CD4-positive, alpha-beta T cell treated with Interleukin-10 for 1 hour (primary cell): ENCODE data around the gene ABCB4.
"Not testable (repeated sequence)": the region's sequence is repeated elsewhere in the genome, so short reads cannot be mapped to it uniquely, and the experiment has no call there.

Source experiments
- DNase-seq: peaks from one replicate; pipeline ENCODE4 v3.0.0-alpha.2; 2020

ABCB4 gene

DNA sequence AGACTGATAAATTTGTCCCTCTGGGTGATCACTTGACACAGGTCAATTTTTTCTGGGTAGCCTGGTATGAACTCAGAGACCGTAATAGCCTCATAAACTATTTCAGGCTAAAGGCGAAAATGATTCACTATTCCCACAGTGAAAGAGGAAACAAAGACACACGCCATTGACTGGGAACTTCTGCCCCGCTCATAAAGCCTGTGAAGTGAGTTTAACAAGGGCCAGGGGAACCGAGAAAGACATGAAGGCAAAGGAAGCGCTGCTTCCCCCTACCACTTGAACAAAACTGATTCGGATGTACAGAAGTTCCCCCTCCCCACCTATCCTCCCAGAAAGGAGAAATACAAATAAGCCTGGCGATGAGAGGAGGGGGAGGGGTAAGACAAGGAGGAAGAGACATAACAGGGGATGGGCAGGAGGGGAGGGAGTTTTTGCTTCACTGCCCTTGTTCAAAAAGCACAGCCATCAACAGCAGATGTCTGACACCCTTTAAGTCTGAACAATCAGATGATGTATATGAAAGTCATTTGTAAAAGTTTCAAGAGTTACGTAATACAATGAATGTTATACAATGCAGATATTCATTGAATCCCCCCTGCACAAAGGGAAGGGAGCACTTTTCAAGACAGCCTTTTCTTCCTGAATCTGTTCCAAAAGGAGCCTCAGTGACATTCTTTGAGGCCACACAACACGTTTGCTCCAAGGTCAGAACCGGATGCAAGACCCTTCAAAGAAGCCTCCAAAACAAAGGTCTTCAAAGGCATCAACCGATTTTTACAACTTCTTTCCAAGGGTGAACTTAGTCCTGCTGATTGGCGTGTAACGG is 734 bp downstream of the ABCB4 start:
- DNase-seq, result peak; percentile 15

DNA sequence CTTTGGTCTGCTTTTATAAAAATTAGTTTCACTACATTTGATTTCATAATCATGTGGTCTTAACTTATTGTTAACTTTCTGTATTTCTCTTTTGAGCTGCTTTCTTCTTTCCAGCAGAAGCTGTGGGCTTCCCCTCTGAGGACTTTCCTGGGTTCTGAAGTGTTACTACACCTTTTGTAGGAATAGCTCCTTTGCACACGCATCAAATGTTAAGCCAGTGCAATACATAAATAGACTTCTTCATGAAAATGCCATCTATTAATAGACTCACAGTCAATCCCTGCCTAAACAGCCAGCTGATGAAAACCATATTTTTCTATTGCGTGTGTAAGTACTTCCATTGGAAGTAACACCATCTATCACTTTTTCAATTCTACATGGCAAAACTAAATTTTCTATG is 1.5 kb downstream of the ABCB4 start:
- no peak for DNase-seq

DNA sequence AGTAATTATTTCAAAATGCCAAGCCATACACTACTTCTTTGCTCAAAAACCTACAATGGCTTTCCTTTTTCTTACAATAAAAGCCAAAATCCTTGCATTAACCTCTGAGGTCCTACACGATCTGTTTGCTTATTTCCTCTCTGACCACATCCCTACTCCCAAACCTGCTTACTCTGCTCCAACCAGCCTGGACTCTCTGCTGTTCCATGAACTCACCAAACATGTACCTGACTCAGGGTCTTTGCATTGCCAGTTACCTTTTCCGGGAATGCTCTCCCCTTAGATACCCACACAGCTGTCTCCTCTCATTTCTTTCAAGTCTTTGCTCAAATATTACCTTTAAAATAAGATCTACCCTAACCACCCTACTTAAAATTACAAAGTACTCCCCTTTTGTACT is 2.3 kb downstream of the ABCB4 start:
- DNase-seq, result no peak

DNA sequence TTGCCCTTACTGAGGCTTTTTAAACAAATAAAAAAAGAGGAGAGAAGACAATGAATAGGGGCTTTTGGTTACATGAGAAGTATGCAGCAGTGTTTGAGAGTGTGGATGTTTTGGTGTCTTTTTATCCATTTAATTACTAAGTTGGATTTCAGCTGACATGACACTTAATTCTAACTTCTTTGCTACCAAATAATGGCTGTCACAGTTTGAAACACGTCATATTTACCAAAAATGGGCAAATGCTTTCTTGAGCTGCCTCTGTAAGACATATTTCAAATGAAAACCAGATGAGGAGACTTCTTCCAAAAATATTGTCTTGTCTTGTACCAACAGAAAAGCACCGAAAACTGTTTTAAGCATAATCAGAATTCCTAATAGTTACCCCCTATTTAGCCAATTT is 4.0 kb downstream of the ABCB4 start:
- no peak for DNase-seq

DNA sequence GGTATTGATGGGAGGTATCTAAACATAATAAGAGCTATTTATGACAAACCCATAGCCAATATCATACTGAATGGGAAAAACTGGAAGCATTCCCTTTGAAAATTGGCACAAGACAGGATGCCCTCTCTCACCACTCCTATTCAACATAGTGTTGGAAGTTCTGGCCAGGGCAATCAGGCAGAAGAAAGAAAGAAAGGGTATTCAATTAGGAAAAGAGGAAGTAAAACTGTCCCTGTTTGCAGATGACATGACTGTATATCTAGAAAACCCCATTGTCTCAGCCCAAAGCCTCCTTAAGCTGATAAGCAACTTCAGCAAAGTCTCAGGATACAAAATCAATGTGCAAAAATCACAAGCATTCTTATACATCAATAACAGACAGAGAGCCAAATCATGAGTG is 6.3 kb downstream of the ABCB4 start:
- DNase-seq, result not testable (repeated sequence)

DNA sequence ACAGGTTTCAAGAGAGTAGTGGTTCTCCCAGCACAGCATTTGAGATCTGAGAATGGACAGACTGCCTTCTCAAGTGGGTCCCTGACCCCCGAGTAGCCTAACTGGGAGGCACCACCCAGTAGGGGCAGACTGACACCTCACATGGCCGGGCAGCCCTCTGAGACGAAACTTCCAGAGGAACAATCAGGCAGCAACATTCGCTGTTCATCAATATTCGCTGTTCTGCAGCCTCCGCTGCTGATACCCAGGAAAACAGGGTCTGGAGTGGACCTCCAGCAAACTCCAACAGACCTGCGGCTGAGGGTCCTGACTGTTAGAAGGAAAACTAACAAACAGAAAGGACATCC is 10.0 kb downstream of the ABCB4 start:
- not testable (repeated sequence) for DNase-seq

DNA sequence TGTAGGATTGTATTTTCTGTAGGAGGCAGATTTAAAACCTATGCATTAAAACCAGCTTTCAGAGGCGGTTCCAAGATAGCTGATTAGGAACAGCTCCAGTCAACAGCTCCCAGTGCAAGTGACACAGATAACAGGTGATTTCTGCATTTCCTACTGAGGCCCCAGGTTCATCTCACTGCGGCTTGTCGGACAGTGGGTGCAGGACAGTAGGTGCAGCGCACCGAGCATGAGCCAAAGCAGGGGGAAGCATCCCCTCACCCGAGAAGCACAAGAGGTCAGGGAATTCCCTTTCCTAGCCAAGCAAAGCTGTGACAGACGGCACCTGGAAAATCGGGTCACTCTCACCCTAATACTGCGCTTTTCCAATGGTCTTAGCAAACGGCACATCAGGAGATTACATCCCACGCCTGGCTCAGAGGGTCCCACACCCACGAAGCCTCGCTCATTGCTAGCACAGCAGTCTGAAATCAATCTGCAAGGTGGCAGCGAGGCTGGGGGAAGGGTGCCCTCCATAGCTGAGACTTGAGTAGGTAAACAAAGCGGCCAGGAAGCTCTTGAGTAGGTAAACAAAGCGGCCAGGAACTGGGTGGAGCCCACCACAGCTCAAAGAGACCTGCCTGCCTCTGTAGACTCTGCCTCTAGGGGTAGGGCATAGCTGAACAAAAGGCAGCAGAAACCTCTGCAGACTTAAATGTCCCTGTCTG is 10.5 kb downstream of the ABCB4 start:
- DNase-seq, result not testable (repeated sequence)

DNA sequence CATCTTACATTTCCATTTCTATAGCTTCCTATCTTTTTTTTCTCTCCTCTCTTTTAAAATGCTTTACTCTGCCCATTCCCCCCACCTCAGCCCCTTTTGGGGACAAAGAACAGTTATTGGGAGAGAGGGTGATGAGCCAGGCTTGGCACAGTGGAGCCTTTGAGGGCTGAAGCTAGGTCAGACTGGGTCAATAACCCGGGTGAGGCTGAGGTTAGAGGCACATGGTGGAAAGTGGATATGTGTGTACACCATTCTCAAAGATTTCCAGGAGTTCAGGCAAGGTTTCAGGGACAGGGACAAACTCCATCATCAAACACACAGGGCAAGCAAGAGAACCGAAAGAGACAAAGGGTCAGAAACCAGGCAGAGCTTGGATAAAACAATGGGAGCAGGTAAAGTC is 11.5 kb downstream of the ABCB4 start:
- no peak for DNase-seq

DNA sequence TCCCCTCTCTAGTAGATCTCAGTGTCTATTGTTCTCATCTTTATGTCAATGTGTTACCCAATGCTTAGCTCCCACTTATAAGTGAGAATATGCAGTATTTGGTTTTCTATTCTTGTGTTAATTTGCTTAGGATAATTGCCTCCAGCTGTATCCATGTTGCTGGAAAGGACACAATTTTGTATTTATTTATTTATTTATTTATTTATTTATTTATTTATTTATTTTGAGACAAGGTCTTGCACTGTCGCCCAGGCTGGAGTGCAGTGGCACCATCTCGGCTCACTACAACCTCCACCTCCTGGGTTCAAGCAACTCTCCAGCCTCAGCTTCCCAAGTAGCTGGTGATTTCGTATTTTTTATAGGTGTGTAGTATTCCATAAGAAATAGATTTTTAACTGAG is 15.0 kb downstream of the ABCB4 start:
- not testable (repeated sequence) for DNase-seq

DNA sequence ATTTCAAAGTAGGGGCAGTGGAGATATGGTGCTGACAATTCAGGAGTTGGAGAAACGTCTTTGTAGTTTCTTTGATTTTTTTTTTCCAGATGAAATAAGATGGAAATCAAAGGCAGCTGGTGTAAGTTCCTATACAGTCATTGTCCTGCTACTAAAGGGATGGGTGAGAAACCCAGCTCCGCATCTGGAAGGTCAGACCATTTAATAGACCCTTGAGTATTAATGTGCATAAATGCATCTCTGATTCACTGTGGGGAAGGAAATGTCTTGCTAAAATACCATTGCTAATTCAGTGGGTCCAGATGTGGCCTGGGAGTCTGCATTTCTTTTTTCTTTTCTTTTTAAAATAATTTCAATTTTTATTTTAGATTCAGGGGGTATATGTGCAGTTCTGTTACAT is 15.5 kb downstream of the ABCB4 start:
- DNase-seq, result no peak

DNA sequence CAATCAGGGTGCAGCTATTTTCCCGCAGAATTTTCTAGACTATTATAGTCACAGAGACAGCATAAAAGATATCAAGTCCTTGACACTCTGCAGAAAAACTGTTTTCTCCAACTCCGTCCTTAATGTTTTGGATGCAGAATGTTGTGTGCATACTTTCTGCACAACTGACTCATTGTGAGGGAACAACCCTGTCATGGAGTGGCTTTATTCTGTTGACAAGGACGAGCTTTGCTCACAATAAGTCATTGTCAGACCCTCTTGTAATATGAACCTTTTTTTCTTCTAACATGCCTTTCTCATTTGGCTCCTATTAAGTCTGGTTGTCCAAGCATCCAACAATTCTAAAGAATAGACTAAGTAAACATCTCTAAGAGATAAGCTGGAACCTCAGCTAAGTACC is 17.3 kb downstream of the ABCB4 start:
- no peak for DNase-seq

DNA sequence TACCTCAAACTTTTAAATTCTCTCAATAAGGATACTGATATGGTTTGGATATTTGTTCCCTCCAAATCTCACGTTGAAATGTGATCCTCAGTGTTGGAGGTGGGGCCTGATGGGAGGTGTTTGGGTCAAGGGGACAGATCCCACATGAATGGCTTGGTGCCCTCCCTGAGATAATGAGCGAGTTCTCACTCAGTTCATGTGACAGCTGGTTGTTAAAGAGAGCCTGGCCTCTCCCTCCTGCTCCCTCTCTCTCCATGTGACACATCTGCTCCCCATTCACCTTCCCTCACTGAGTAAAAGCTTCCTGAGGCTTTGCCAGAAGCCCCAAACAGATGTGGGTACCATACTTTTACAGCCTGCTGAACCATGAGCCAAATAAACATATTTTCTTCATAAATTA is 19.2 kb downstream of the ABCB4 start:
- no peak for DNase-seq

DNA sequence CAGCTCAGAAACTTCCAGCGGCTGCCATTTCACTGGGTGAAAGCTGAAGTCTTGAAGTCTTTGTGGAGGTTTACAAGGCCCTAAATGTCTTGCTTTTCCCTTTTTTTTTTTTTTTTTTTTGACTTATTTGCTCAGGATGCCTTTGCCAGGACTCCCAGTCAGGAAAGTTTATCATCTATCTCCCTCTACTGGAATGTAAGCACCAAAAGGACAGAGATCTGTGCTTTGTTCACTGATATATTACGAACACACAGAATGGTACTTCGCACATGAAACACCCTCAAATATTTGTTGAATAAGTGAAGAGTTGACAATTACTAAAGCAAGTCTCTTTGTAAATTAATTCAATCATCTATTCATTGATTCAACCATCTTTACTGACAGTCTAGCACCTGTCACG is 23.2 kb downstream of the ABCB4 start:
- no peak for DNase-seq

DNA sequence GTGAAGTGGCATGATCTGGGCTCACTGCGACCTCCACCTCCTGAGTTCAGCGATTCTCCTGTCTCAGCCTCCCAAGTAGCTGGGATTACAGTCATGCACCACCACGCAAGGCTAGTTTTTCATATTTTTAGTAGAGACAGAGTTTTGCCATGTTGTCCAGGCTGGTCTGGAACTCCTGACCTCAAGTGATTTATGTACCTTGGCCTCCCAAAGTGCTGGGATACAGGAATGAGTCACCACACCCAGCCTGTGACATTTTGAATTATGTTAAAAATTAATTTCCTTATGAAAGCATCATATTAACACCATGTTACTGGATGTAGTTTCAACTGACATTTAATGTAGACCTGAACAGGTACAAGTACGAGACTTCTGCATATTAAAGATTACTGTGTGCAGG is 24.3 kb downstream of the ABCB4 start:
- no peak for DNase-seq

DNA sequence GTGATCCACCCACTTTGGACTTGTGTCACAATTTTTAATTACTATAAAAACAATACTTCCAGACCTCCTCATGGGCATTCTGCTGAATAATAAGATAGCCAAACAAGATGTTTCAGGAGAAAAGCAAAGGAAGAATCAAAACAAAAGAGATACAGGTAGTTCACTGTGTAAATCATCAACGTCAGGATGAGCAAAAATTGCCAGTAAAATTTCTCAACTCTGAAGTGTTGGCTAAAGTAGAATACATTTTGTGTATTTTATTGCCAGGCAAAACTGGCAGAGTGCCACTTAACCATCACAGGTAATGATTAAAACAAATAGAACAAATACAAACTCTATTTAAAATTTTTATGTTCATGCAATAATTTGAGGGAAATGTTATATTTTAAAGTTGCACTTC is 24.8 kb downstream of the ABCB4 start:
- no peak for DNase-seq

DNA sequence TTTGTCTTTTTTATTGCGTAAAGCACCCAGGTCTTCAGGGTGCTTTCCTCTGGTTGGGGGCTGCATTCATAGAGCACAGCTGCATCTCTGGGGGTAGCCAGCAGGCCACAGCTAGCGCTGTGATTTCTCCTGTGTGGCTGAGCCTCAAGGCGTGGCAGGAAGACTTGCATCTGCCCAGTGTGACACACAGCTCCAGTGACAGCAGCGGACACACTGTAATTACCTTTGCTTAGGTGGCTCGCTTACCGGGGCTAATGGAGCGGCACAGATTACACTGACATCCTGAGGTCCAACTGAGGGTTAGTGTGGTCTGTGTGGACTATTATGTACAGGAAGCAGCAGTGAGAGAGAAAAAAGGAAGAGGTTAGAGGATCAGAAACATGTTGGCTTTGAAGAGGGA is 27.1 kb downstream of the ABCB4 start:
- no peak for DNase-seq

DNA sequence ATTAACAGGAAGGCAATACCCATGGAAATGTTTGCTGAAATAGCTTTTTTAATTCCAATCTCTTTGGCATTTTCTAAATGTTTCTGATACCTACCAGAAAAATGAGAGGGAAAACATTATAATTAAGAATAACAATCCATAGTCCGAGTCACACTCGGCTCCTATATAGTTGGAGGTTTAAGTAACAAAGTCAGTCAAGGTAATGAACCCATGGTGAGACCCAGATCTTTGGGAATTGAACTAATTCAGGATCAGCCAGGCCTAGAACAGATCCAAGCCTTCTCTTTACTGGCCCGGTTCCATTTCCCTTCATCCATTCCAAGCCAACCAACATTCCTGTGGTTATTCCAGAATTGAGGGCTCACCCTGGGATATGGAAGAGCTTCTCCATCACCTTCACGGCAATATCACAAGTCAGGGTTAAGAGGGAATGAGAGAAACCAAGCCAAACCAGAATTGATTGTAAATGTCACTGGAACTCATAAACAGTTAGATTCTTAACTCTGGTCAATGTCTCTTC is 28.3 kb downstream of the ABCB4 start:
- DNase-seq, result no peak

DNA sequence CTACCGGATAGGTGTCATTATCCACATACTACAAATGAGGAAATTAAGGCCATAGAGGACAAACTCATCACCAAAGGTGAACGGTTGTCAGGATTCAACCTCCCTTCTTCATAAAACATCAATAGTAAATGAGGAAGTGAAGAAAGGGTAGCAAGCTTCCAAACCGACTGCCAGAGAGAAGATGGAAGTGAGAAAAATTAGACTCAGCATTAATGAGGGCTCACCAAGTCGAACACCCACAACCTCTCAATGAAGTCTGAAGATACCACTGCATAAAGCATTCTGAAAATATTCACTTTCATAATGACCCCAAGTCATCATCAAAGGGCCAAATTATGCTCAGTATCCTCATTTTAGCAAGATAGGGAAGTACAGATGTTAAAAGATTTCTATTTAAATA is 29.6 kb downstream of the ABCB4 start:
- DNase-seq, result no peak

DNA sequence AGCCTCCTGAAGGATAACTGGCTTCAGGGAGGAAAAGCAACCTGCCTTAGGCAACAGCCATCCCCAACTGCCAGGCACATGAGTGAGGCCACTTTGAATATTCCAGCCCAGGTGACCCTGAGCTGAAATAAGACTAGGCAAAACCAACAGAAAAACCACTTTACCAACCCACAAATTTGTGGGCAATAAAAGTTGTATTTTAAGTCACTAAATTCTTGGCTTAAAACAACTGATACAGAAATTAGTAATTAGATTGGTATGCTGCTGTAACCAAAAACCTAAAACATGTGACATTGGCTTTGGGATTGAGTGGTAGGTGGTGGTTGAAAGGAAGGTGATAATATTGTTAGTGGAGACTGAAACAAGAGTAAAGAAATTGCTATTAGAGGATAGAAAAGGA is 39.9 kb downstream of the ABCB4 start:
- DNase-seq, result no peak

DNA sequence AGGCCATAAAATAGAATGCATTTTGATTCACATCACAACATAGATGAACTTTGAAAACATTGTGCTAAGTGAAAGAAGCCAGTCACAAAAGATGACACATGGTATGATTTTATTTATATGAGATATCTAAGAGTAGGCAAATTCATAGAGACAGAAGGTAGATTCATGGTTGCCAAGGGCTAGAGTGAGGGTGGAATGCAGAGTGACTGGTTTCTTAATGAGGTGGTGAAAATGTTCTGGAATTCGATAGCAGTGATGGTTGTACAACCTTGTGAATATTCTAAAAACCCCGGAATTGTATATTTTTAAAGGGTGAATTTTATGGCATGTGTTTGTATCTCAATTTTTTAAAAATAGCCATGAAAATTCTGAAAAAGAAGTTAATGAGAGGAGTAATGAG is 42.9 kb downstream of the ABCB4 start:
- DNase-seq, result no peak

DNA sequence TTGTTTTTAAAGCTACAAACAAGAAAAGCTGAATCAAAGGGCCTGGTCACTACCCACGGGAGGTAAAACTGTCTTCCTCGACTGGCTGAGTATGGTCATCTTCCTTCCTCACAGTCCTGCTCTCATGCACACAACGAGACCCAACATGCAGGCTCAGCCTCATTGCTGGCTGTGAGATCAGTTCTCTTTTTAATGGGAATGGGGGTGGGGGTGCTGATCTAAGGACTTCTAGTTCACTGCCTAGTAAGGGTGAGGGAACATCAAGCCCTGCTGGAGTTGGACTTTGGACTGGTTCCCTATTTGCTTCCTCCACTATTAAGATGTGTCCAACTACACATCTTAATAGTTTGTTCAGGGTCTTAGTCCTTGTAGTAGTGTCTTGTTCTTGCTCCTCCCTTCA is 48.2 kb downstream of the ABCB4 start:
- no peak for DNase-seq

DNA sequence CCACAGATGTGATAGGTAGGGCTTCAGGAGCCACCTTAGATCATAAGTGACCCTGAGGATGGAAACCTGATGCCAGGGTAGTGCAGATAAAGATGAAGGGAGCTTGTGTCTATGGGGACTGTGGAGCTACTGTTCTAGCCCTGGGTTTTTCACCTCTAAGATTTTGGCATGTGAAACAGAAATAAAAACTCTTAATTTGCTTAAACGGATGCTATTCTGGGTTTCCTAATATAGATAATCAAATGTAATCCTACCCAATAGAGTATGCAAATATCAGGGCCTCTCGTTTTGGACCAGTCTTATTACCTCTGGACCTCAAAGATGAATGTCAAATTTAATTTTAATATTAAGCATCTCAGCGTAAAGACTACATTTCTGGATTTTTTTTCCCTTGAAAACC is 49.3 kb downstream of the ABCB4 start:
- DNase-seq, result no peak

DNA sequence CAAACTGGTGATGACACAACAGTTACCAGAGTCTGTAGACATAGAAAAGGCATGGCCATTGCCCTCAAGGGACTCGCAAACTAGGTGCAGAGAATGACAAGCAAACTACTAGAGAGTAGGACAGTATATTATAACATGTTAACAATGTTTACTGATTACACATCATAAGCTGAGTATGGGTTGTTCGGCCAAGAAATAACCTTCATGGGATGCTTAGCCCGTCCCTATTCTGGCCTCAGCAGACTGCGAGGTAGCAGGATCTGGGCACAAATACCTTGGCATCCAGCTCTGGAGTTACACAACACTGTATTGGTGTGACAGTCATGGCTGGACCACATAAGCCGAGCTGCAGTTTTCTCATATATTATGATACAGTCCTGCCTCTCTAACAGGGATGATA is 51.4 kb downstream of the ABCB4 start:
- no peak for DNase-seq

DNA sequence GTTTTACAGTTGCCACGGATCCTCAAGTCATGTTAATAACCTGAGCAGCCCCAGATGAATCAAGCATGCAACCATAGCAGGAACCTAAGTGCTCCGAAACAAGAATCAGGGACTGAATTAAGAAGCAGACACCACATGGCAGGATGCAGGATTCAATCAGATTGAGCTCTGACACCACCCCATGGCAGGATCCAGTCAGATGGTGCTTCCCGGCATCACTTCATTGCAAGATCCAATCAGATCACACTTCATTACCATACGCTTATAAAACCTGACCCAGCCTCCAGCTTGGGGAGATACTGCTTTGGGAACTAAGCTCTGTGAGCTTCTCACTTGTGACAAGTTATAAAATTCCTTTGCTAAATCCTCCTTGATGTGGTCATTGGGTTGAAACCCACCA is 55.3 kb downstream of the ABCB4 start:
- no peak for DNase-seq
